Sigmoid colon (tissue), 4 donors: ENCODE results near the gene LURAP1L.

ENCODE experiments used
- EP300 ChIP-seq, 4 donors: sonication (generic); formaldehyde crosslinking; IDR thresholded peaks; one replicate each; pipeline ENCODE4 v1.6.1; 2017; ENCODE audit warnings: antibody characterized with exemption in 4 of 4
- POLR2A ChIP-seq, 2 donors: fragments of 450-650 bp; IDR thresholded peaks; one replicate each; pipeline ENCODE4 v1.6.1; 2016; ENCODE audit warnings: antibody characterized with exemption in 2 of 2, mild to moderate bottlenecking in 2 of 2, moderate library complexity in 2 of 2
- TF ChIP-seq, protein P1 (sequence below), 4 experiments: fragments of 450-650 bp in 3 of 4; fragments of 200-600 bp in 1 of 4; IDR thresholded peaks; one replicate each; pipeline ENCODE4 v1.5.1; 2016 to 2019; ENCODE audit warnings: antibody characterized with exemption in 4 of 4, mild to moderate bottlenecking in 3 of 4, moderate library complexity in 2 of 4

DNA sequence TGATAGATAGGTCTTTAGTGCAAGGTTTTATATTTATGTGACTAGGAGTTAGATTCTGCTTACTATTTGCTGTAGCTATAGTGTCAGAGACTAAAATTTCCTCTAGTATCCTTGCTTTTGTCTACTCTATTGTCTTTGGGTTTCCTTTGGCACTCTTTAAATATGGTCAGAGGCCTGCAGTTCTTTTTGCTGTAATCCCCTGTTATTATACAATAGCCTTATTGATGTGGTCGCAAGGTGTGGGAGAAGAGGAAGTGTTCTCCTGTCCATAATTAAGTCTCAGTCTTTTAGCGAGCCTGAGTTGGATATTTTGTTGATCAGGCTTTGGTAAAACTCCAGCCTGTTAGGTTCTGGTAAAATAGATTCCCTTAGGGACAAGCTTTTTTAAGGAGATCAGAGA is 34.9 kb downstream of the LURAP1L start:
- no peak for TF ChIP-seq POLR2A (IDR thresholded peaks at IDR 0.05)
- TF ChIP-seq, protein P1, sequence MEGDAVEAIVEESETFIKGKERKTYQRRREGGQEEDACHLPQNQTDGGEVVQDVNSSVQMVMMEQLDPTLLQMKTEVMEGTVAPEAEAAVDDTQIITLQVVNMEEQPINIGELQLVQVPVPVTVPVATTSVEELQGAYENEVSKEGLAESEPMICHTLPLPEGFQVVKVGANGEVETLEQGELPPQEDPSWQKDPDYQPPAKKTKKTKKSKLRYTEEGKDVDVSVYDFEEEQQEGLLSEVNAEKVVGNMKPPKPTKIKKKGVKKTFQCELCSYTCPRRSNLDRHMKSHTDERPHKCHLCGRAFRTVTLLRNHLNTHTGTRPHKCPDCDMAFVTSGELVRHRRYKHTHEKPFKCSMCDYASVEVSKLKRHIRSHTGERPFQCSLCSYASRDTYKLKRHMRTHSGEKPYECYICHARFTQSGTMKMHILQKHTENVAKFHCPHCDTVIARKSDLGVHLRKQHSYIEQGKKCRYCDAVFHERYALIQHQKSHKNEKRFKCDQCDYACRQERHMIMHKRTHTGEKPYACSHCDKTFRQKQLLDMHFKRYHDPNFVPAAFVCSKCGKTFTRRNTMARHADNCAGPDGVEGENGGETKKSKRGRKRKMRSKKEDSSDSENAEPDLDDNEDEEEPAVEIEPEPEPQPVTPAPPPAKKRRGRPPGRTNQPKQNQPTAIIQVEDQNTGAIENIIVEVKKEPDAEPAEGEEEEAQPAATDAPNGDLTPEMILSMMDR (IDR thresholded peaks at IDR 0.05) = no peak
- no peak for TF ChIP-seq EP300 (IDR thresholded peaks at IDR 0.05)
